ENCODE data around the gene RNF227.

RNF227 gene

GRCh38 chr17:7903154-7904103, 12.7 kb downstream of the RNF227 start:
- no peak for TF ChIP-seq CTCF (IDR thresholded peaks at IDR 0.05; ENCODE audit: insufficient read depth, low read depth, low read length, missing control alignments)
- no peak overlapping the region for H3K4me3 ChIP-seq (ENCODE audit: low read length)
- peak; percentile 66 for DNase-seq (ENCODE audit: low read depth)

- peak; percentile 51 for DNase-seq (ENCODE audit: low read depth)
- peak; percentile 46 for TF ChIP-seq CTCF (IDR thresholded peaks at IDR 0.05; ENCODE audit: insufficient read depth, low read depth, low read length, missing control alignments)
- no peak overlapping the region for H3K4me3 ChIP-seq (ENCODE audit: low read length)
Observed at GRCh38 chr17:7897773-7898172, 18.3 kb downstream of the RNF227 start.

GRCh38 chr17:7897090-7897489, 19.0 kb downstream of the RNF227 start:
- H3K4me3 ChIP-seq (ENCODE audit: low read length): no peak overlapping the region
- TF ChIP-seq CTCF (IDR thresholded peaks at IDR 0.05; ENCODE audit: insufficient read depth, low read depth, low read length, missing control alignments): no peak
- no peak for DNase-seq (ENCODE audit: low read depth)

GRCh38 chr17:7894866-7895265, 21.2 kb downstream of the RNF227 start:
- no peak overlapping the region for H3K4me3 ChIP-seq (ENCODE audit: low read length)
- TF ChIP-seq CTCF (IDR thresholded peaks at IDR 0.05; ENCODE audit: insufficient read depth, low read depth, low read length, missing control alignments): no peak

GRCh38 chr17:7894226-7894625, 21.9 kb downstream of the RNF227 start:
- no peak for TF ChIP-seq CTCF (IDR thresholded peaks at IDR 0.05; ENCODE audit: insufficient read depth, low read depth, low read length, missing control alignments)
- H3K4me3 ChIP-seq (ENCODE audit: low read length): no peak overlapping the region
- DNase-seq (ENCODE audit: low read depth): no peak

More at GRCh38 chr17:7894866-7895265, 21.2 kb downstream of the RNF227 start:
- no peak for DNase-seq (ENCODE audit: low read depth)

- no peak overlapping the region for H3K4me3 ChIP-seq (ENCODE audit: low read length)
- DNase-seq (ENCODE audit: low read depth): no peak
- no peak for TF ChIP-seq CTCF (IDR thresholded peaks at IDR 0.05; ENCODE audit: insufficient read depth, low read depth, low read length, missing control alignments)
Observed at GRCh38 chr17:7893187-7893880, 22.8 kb downstream of the RNF227 start.
